NCI-H345 treated with DMSO at 0.1 percent for 48 hours (cell line): Measurements from ENCODE around the gene ARHGAP31.

Experiments used
- DNase-seq: peaks from one replicate; lab custom pipeline; 2025; ENCODE audit not compliant: unreplicated experiment; lab: John Stamatoyannopoulos, UW

The ARHGAP31 gene

GRCh38 chr3:119420196-119420595 is 126.0 kb downstream of the ARHGAP31 start:
- DNase-seq = no peak

DNA sequence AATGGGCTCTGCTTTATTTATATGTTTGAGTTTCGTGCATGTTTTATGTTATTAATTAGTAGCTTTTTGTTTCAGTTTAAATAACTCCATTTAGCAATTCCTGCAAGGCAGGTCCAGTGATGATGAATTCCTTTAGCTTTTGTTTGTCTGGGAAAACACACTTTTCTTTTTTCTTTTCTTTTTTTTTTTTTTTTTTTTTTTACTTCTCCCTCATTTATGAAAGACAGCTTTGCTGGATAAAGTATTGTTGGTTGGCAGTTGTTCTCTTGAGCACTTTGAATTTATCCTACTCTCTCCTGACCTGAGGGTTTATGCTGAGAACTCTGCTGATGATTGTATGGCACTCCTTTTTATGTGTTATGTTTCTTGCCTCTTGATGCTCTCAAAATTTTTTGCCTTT is 133.5 kb downstream of the ARHGAP31 start:
- no peak for DNase-seq

- DNase-seq = no peak
These were observed 134.4 kb downstream of the ARHGAP31 start for GRCh38 chr3:119428538-119428937.

DNA sequence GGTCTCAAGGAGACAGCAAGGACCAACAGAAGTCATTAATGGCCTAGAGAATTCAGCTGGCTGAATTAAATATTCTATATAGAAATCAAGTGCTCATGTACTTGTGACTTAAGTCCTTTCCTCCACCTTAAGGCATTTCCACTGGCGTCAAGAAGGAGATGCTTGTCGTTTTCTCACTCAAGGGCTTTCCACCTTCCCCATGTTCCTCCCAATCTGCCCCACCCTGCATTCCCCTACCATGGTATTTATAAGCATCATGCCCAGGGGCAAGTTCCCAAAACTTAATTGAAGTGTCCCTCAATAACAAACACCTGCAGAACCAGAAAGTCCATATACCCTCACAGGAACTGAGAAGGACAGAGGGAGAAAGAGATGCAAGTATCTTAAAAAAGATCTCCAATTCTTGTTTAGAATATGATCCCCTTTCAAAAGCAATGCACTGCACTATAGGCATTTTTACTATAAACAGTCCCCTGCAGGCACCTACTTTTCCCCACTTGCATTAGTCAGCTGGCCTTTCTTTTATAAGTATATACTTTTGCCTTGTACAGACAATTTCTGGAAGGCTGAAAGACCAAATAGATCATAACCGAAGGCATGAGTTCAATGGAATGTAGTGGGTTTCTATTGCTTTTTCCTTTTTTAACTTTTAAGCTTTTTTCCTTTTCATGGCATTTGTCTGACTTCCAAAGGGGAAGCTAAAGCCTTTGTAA is 139.6 kb downstream of the ARHGAP31 start:
- no peak for DNase-seq

GRCh38 chr3:119434703-119435102 is 140.5 kb downstream of the ARHGAP31 start:
- DNase-seq = no peak

DNA sequence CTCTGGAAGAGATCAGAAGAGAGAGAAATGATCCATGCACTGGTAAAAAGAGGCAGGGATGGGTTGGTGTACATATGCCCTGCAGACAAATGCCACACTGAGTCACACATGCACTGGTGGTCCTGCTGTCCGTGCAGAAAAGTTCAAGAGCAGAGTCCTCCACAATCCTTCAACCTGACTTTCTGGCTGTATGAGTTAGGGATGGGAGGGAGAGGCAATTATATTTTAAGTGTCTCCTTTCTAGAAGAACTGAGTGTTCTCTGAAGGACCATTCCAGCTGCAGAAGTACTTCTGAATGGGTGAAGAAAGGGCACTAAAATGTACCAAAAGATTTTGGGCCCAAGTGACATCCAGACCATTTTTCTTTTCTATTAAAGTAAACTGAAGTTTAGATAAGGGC is 142.8 kb downstream of the ARHGAP31 start:
- DNase-seq = no peak

GRCh38 chr3:119437691-119438258 is 143.6 kb downstream of the ARHGAP31 start:
- DNase-seq = no peak

DNA sequence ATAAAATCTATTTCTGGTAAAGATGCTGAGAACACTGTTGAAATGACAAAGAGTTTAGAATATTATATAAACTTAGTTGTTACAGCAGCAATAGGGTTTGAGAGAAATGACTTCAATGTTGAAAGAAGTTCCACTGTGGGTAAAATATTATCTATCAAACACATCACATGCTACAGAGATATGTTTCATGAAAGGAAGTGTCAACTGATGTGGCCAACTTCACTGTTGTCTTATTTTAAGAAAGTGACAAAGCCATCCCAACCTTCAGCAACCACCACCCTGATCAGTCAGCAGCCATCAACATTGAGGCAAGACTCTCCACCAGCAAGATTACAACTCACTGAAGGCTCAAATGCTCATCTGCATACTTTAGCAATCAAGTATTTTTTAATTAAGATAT is 149.0 kb downstream of the ARHGAP31 start:
- DNase-seq = no peak

DNA sequence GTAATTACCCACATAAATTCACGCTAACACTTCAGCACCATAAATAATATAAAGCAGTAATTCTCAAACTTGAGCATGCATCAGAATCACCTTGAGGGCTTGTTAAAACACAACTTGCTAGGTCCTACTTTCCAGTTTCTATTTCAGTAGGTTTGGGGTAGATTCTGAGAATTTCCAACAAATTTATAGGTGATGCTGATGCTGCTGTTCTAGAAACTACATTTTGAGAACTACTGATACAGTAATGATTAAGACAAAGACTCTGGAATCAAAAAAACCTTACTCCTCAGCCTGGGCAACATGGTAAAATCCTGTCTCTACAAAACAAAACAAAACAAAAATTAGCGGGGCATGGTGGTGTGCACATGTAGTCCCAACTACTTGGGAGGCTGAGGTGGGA is 150.4 kb downstream of the ARHGAP31 start:
- DNase-seq = no peak

GRCh38 chr3:119453822-119454221 is 159.6 kb downstream of the ARHGAP31 start:
- DNase-seq = no peak

GRCh38 chr3:119456469-119456868 is 162.3 kb downstream of the ARHGAP31 start:
- DNase-seq = no peak

DNA sequence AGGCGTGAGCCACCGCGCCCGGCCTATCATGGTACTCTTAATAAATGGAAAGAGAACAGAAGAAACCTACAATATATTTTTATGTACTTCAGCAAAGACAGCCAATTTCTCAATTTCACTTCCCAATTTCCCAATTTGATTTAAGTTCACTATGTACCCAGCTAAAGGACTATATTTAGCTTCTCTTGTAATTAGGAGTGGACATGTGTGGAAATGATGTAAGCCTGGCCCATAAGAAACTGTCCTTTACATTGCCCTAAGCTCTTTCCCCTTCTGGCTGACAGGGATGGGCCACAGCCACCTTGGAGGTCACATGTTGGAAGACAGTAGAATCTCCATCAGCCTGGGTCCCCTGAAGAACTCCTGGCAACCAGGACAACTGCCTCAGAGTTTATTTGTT is 163.1 kb downstream of the ARHGAP31 start:
- DNase-seq = no peak

DNA sequence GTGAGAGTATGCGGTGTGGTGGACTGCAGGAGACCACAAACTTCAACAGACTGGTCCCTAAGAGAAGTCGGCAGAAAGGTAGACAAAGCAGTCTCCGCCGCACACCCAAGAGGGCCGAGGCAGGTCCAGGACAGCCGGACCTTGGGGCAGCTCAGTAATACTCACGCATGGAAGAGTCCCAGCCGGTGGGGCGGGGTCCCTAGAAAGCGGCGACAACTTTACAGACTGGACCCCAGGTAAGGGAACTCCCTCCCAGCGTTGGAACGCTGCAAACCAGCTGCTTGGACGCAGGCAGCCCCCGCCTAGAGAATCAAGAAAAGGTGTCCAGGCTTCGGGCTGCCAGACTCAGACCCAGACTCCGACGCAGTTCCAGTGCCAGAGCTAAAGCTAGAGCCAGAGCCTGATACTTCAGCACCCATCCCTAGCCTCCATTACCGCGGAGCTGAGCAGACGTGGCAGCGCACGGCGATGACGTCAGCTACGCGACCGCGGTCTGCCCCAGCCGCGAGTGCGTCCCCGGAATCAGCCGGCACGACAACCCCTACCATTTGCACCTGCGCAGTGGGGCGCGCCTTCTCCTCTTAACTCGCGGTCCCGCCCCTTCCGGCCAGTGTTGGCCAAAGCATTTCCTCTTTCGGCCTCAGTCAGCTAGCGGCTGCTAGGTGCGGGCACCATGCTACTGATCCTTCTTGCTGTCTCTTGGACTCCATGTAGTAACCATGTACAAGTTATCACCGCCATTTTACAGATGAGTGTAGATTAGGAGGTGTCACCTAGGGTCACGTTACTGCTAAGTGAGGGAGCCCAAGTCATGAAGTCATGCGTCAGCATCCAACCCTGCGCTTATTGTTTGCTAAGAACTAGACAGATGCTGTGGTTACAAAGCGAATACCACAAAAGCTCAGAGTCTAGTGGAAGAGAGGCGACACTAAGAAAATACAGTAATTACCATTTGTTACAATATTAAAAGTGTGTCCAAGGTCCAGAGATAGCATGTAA is 169.3 kb downstream of the ARHGAP31 start, which contains the start of gene TMEM39A:
Gene TMEM39A (minus strand): TSS at position 445 of the 999 bp plus-strand sequence. CDS start 1,541 bp downstream, outside the sequence.
- peak; percentile 90 for DNase-seq

DNA sequence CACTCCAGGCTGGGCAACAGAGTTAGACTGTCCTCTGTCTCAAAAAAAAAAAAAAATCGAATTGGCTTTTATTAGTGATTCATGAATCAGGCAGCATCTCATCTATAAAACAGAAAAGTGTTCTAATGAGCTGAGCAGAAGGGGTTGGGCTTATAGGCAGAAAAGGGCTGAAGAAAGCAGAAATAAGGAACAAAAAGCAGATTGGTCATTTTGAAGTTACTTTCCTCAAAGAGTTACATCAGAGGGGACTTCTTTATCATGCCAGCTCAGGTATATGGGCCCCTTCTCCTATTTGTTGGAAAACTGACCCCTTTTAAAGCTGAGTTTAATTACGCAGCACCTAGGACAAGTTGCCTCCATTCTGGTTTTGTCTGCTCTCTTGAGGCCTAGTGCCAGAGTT is 173.9 kb downstream of the ARHGAP31 start:
- DNase-seq = no peak

DNA sequence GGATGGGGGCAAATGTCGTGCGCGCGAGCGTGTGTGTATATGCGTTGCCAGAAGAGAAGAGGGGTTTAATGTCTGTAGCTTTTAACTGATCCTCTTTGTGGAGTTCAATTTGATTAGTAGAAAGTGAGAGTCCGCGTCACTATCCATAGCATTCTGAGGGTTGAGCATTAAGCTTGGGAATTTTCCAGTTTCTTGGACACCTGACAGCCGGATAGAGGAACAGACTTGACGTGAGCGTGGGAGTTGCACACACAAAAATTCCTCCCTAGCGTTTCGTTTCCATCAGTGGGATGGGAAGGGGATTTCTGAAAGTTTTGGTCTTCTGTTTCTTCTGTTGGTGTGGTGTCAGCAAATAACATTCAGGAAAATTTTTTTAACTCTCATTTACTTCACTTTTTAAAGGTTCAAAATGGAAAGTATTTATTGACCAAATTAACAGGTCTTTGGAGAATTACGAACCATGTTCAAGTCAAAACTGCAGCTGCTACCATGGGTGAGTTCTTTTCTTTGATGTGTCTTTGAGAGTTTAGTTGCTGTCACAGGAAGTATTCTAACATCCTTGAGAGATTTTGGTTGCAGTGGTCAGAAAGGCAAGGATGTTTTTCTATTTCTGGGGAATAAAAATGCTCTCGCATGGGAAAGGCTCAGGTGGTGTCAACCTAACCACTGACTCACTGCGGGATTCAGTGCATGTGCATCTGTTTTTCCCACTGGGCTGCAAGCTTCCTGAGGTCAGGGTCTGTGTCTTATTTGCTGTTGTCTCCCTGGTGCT is 175.4 kb downstream of the ARHGAP31 start:
- no peak for DNase-seq
